GM12892 (cell line): ENCODE data around the gene CDK11B.

Source experiments
- POLR2A ChIP-seq: IDR thresholded peaks from 2 replicates; pipeline ENCODE4 v1.6.1; 2011; ENCODE audit warnings: low read depth, low read length, control low read depth
- POLR2AphosphoS5 ChIP-seq: IDR thresholded peaks from 2 replicates; pipeline ENCODE4 v1.6.1; 2011; ENCODE audit warnings: low read depth, low read length, control low read depth
- TAF1 ChIP-seq: IDR thresholded peaks from 2 replicates; pipeline ENCODE4 v1.6.1; 2011; ENCODE audit warnings: low read depth, mild to moderate bottlenecking, control low read depth, low read length, borderline replicate concordance

- TF ChIP-seq POLR2A (no peak), TAF1 (no peak), POLR2AphosphoS5 (no peak)
Measured at GRCh38 chr1:1603671-1604373, 55.0 kb downstream of the CDK11B start.
